GM18519 (cell line): ENCODE results near the gene ANKRD33B.
"Not testable (repeated sequence)": the region's sequence is repeated elsewhere in the genome, so short reads cannot be mapped to it uniquely, and the experiment has no call there.

Experiments used
- ATAC-seq: cut with Tn5 transposase; IDR thresholded peaks from one replicate; pipeline ENCODE4 v1.9.1; 2021; ENCODE audit warnings: mild to moderate bottlenecking, moderate library complexity; ENCODE audit not compliant: unreplicated experiment, low FRiP score

ANKRD33B gene

GRCh38 chr5:10556289-10556807, 7.5 kb upstream of the ANKRD33B start:
- no peak for ATAC-seq

GRCh38 chr5:10556893-10557746, 6.8 kb upstream of the ANKRD33B start:
- ATAC-seq, result no peak

- ATAC-seq, result no peak
Measured at GRCh38 chr5:10559151-10559550, 4.7 kb upstream of the ANKRD33B start.

GRCh38 chr5:10559871-10560270, 4.0 kb upstream of the ANKRD33B start:
- no peak for ATAC-seq

GRCh38 chr5:10562201-10563109, 1.4 kb upstream of the ANKRD33B start:
- peak; percentile 21 for ATAC-seq

- ATAC-seq, result peak; percentile 12
Measured at GRCh38 chr5:10563110-10563944, 543 bp upstream of the ANKRD33B start.

- ATAC-seq, result no peak
Measured at GRCh38 chr5:10564838-10565784, 1.2 kb downstream of the ANKRD33B start.

GRCh38 chr5:10565785-10566542, 2.1 kb downstream of the ANKRD33B start:
- no peak for ATAC-seq

GRCh38 chr5:10566543-10567068, 2.7 kb downstream of the ANKRD33B start:
- ATAC-seq, result no peak

GRCh38 chr5:10567121-10567591, 3.3 kb downstream of the ANKRD33B start:
- no peak for ATAC-seq

- no peak for ATAC-seq
Measured at GRCh38 chr5:10567781-10568321, 4.0 kb downstream of the ANKRD33B start.

GRCh38 chr5:10570540-10570939, 6.7 kb downstream of the ANKRD33B start:
- not testable (repeated sequence) for ATAC-seq

GRCh38 chr5:10572451-10572850, 8.6 kb downstream of the ANKRD33B start:
- ATAC-seq, result no peak

- ATAC-seq, result no peak
Measured at GRCh38 chr5:10573487-10574145, 9.7 kb downstream of the ANKRD33B start.

GRCh38 chr5:10574879-10575278, 11.0 kb downstream of the ANKRD33B start:
- not testable (repeated sequence) for ATAC-seq

- no peak for ATAC-seq
Measured at GRCh38 chr5:10576121-10576789, 12.4 kb downstream of the ANKRD33B start.

GRCh38 chr5:10576790-10577189, 12.9 kb downstream of the ANKRD33B start:
- no peak for ATAC-seq
